GM18861 (cell line): ENCODE results near the gene PDIA2.
"Not testable (repeated sequence)": the region's sequence is repeated elsewhere in the genome, so short reads cannot be mapped to it uniquely, and the experiment has no call there.

Source experiments
- ATAC-seq: cut with Tn5 transposase; IDR thresholded peaks from one replicate; pipeline ENCODE4 v1.9.1; 2021; ENCODE audit not compliant: unreplicated experiment

Gene PDIA2

DNA sequence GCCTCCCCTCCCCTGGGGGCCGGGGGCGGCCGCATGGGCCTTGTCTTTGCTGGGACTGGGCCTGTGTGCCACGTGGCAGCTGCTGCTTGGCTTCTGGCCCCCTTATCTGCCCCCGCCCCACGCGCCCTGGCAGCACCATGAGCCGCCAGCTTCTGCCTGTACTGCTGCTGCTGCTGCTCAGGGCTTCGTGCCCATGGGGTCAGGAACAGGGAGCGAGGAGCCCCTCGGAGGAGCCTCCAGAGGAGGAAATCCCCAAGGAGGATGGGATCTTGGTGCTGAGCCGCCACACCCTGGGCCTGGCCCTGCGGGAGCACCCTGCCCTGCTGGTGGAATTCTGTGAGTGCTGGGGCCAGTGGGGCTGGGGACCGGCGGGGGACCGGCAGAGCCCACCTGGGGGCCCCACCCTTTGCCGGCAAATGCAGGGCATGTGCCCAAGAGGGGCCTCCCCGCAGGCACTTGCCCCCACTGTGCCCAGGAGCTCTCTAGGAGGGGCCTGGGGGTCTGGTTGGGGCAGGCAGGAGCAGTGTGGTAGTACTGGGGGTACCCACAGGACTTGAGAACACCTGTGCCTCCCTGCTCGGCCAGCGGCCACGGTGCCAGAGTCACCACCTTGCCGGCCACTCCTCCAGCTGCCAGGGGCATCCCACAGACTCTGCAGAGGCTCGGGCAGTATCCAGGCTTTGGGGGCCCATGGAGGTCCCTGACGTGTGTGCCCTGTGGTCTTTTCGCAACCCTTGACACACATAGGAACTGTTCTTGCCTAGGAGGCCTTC lies at the start of gene PDIA2:
PDIA2 (plus strand) TSS at position 132 of the 773 bp plus-strand sequence; CDS start at position 138, 6 bp downstream.
- no peak for ATAC-seq

- peak; percentile 80 for ATAC-seq
Measured at GRCh38 chr16:234468-235305, 48.3 kb upstream of the PDIA2 start, which contains the start of gene FAM234A. Gene FAM234A (plus strand): TSS chr16:234821. CDS start chr16:254414, 19,593 bp downstream.

- no peak for ATAC-seq
Measured at GRCh38 chr16:239948-240277, 43.1 kb upstream of the PDIA2 start.

DNA sequence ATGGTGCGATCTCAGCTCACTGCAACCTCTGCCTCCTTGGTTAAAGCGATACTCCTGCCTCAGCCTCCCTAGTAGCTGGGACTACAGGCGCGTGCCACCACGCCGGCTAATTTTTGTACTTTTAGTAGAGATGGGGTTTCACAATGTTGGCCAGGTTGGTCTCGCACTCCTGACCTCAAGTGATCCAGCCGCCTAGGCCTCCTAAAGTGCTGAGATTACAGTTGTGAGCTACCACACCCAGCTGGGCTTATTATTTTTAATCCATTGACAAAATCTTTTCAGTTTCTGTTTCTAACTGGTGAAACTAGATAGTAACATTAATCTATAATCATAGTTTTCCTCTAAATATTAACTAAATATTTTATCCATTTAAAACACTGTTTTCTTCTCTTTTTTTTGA lies 42.4 kb upstream of the PDIA2 start:
- no peak for ATAC-seq

- ATAC-seq = no peak
Measured at GRCh38 chr16:242281-242680, 40.7 kb upstream of the PDIA2 start.

GRCh38 chr16:243348-243747 lies 39.6 kb upstream of the PDIA2 start:
- ATAC-seq = no peak

- ATAC-seq = no peak
Measured at GRCh38 chr16:245105-245504, 37.9 kb upstream of the PDIA2 start.

DNA sequence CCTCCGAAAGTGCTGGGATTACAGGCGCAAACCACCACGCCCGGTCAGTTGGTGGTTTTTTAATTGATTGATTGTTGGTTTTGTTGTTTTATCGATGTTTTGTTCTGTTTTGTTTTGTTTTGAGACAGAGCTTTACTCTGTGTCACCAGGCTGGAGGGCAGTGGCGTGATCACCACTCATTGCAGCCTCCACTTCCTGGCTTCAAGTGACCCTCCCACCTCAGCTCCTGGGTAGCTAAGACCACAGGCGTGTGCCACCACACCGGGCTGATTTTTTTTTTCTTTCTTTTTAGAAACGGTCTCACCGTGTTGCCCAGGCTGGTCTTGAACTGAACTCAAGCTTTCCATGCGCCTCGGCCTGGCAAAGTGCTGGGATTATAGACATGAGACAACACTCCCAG lies 35.9 kb upstream of the PDIA2 start:
- ATAC-seq = no peak

DNA sequence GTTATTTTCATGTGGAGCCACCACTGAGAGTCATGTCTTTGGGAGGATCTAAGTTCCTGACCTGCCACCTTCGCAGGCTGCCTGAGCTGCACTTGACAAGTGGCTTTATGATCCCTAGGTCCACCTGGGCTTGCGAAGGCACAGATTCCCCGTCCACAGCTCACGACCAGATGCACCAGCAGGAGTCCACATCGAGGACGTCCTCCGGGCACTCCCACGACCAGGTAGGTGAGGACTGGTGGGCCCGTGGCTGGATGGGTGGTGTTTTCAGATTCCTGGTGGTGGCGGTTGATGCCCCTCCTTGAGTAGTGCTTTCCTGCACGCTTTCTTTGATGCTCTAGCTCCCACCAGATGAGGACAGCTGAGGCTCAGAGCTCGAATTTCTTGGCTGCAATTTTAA lies 33.5 kb upstream of the PDIA2 start:
- ATAC-seq = no peak

DNA sequence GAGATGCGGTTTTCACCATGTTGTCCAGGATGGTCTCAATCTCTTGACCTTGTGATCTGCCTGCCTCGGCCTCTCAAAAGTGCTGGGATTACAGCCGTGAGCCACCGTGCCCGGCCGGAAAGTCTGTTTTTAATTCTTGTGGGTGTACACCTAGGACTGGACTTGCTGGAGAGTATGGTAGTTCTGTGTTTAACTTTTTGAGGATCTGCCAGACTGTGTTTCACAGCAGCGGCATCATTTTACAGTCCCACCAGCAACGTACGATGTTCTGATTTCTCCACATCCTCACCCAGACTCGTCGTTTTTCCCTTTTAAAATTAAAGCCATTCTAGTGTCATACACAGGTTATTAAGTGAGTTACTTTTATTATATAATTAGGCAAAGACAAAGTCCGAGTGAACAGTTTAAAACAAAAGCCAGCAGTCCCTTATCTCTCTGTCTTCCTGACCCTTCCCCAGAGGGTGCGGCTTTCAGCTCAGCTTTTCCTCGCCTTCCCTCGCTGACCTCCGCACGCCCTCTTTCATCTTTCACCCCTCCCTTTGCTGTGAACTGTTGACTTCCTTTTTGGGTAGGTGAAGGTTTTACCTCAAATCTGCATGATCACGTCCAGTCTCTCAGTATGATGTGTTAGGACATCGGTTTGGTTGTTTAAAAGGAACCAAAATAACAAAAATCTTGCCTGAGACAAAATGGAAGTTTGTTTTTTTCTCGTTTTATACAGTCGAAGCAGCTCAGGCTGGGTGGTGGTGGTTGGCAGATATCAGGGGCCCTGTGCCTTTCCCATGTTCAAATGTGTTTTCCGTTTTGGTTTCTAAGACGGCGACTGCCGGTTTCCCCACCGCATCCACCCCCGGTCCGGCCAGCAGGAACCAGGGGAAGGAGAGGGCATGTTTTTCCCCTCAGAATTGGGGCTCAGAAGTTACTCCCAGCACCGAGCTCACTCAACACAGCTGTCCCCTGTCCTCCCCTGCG lies 30.3 kb upstream of the PDIA2 start:
- no peak for ATAC-seq

DNA sequence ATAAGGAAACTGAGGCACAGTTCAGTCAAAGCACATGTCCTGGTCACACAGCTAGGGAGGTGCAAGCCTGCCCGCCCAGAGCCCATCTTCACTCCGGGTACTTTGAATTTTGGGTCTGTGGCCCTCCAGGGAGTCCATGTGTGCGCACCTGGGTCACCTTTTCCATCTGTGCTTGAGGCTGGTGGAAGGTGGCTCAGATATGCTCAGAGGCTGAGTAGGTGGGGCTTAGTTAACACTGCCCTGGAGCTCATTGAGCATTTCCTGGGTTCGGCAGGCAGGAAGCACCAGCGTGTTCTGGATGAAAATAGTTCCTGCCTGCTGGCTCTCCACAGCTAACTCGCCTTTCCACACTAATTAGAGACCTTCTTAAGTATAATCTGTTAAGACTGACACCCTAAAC lies 29.1 kb upstream of the PDIA2 start:
- no peak for ATAC-seq

DNA sequence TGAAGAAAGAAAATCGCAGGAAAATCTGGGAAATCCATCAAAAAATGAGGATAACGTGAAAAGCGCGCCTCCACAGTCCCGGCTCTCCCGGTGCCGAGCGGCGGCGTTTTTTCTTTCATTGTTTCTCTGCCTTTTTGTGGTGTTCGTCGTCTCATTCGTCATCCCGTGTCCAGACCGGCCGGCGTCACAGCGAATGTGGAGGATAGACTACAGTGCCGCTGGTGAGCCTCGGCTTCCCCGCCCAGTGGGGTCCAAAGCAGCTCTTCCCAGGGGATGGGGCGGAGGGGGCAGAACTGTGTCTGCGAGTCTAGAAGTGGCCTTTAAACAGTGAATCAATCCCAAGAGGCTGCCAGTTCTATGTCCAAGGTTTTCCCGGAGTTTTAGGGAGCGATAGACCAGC lies 28.5 kb upstream of the PDIA2 start:
- no peak for ATAC-seq

- ATAC-seq = no peak
Measured at GRCh38 chr16:255183-255582, 27.8 kb upstream of the PDIA2 start.

DNA sequence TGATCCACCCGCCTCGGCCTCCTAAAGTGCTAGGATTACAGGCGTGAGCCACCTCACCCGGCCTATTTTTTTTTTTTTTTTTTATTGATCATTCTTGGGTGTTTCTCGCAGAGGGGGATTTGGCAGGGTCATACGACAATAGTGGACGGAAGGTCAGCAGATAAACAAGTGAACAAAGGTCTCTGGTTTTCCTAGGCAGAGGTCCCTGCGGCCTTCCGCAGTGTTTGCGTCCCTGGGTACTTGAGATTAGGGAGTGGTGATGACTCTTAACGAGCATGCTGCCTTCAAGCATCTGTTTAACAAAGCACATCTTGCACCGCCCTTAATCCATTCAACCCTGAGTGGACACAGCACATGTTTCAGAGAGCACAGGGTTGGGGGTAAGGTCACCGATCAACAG lies 24.9 kb upstream of the PDIA2 start:
- not testable (repeated sequence) for ATAC-seq

- ATAC-seq = no peak
Measured at GRCh38 chr16:259226-259625, 23.7 kb upstream of the PDIA2 start.

DNA sequence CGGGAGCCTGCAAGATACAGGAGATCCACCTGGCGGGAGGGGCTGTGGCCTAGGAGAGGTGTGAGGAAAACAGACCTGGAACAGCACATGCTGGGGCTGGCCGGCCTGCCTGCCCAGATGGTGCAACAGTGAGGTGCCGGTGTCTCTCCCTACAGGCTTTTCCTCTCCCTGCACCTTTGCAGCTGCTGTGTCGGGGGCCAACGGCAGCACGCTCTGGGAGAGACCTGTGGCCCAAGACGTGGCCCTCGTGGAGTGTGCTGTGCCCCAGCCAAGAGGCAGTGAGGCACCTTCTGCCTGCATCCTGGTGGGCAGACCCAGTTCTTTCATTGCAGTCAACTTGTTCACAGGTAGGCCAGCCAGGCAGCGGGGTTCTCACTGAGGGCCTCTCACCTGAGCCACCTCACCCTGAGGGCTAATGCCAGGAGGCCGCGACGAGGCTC lies 23.1 kb upstream of the PDIA2 start:
- ATAC-seq = no peak

- no peak for ATAC-seq
Measured at GRCh38 chr16:260326-260725, 22.6 kb upstream of the PDIA2 start.

DNA sequence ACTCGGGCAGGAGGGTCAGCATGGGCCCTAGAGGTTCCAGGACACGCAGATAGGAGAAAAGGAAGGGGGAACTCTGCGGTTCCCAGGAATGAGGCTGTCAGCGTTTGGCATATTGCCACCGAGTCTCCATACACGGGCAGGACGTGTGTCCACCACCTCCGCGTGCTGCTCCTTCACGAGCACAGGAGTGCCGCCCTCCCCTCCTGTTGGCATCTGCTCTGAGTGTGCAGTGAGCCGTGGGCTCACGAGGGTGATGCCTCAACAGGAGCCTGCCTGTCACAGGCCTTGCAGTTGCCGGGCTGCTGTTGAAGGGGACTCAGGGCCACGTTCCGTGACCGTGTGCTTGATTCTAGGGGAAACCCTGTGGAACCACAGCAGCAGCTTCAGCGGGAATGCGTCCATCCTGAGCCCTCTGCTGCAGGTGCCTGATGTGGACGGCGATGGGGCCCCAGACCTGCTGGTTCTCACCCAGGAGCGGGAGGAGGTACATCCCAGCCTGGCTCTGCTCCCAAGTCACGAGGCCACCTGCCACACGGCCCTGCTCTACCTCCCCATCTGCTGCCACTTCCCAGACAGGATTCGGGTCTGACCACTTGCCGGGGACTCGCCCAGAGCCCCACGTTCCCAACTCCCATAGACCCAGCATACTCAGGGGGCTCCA lies 21.8 kb upstream of the PDIA2 start:
- ATAC-seq = no peak

DNA sequence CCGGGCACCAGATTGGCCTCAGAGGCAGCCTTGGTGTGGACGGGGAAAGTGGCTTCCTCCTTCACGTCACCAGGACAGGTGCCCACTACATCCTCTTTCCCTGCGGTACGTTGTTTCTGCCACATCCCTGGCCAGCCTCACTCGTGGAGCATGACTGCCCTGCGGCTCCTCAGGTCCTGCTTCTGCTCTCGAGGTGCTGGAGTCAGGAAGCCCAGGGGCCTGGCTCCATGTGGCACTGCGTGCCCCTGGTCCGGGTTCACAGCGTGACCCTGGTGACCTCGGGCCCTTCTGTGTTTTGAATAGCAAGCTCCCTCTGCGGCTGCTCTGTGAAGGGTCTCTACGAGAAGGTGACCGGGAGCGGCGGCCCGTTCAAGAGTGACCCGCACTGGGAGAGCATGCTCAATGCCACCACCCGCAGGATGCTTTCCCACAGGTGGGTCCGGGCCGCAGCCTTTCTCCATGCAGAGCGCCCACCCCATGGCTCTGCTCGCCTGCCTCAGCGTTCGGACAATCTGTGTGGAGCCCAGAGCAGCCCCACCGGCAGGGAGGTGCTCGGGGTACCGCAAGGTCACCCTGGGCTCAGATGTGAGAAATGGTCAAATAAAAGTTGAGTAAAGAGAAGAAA lies 20.7 kb upstream of the PDIA2 start:
- no peak for ATAC-seq

GRCh38 chr16:263182-263774 lies 19.7 kb upstream of the PDIA2 start:
- no peak for ATAC-seq
